Memory B cell (primary cell): ENCODE measurements around the gene SLC2A14.
"Not testable (repeated sequence)": the region's sequence is repeated elsewhere in the genome, so short reads cannot be mapped to it uniquely, and the experiment has no call there.

Experiments used
- ATAC-seq: fragments of 150-1000 bp; cut with Tn5 transposase; 2 replicates; pipeline ENCODE4 v1.10.0; 2021; ENCODE audit warnings: low read depth, mild to moderate bottlenecking, moderate library complexity
- DNase-seq, 2 donors: peaks; one replicate each; pipeline ENCODE4 v3.0.0; 2022; ENCODE audit warnings: low spot score in 2 of 2
- H3K27ac Mint-ChIP-seq: one replicate; pipeline ENCODE4 v1.8.0; 2022; ENCODE audit warnings: mild to moderate bottlenecking, moderate library complexity, mixed read lengths
- H3K27me3 Mint-ChIP-seq: one replicate; pipeline ENCODE4 v1.8.0; 2022; ENCODE audit warnings: mixed read lengths
- H3K36me3 Mint-ChIP-seq: one replicate; pipeline ENCODE4 v1.8.0; 2022; ENCODE audit warnings: mild to moderate bottlenecking, mixed read lengths
- H3K4me1 Mint-ChIP-seq: one replicate; pipeline ENCODE4 v1.8.0; 2022; ENCODE audit warnings: mixed read lengths
- H3K4me3 Mint-ChIP-seq: one replicate; pipeline ENCODE4 v1.8.0; 2022; ENCODE audit warnings: mild to moderate bottlenecking, moderate library complexity, mixed read lengths
- H3K9me3 Mint-ChIP-seq: one replicate; pipeline ENCODE4 v1.8.0; 2022; ENCODE audit warnings: mixed read lengths

SLC2A14 gene

DNA sequence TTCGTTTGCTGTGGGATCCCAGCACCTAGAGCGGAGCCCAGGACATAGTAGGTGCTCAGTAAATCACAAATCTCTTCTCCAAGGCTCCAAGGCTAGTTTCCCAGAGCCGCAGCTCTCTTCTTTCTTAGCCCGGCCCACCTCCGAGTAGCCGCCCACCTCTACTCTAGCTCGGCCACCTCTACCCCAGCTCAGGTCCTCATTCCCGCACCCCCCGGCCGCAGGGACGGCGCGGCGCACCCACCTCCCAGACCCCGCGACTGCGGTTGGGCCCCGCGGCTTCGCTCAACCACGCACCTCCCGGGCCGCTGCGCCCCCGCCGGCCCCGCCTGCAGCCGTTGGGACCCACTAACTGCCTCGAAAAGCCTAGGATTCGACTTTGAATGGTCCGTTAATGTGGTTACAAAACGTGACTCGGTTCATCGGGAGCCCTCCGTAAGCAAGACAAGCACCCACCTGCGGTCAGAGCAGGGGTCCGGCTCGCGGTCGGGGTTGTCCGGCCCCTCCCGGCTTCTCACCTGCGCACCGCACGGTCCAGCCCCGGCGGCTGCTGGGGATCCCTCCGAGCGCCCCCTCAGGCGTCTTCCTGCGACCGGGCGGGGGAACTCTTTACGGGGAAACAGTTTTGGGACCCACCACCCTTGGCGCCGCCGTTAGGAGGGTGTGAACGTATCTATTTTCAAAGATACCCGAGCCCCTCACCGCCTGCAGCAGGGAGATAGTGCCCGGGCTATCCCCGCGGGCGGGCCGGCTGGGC, at the start of gene SLC2A14:
Gene SLC2A14, minus strand, starts transcription at position 350 of the 754 bp plus-strand sequence. CDS start 3,035 bp downstream, outside the sequence.
- Mint-ChIP-seq H3K9me3 (no peaks in the 10 kb centered on the region), H3K4me3 (no peak within 1 kb of the TSS), H3K27ac (no peak within 1 kb of the TSS), H3K27me3 (peaks cover 15% of the 10 kb centered on the region), H3K36me3 (no peaks in the 10 kb centered on the region), H3K4me1 (no peaks in the 10 kb centered on the region)
- ATAC-seq: no peak
- no peak for DNase-seq

GRCh38 chr12:7921181-7921580, 48.5 kb upstream of the SLC2A14 start:
- H3K4me1 Mint-ChIP-seq, H3K9me3 Mint-ChIP-seq, DNase-seq, H3K4me3 Mint-ChIP-seq, H3K27me3 Mint-ChIP-seq, ATAC-seq: not testable (repeated sequence)
- peaks cover 39% of the 10 kb centered on the region for H3K36me3 Mint-ChIP-seq
- H3K27ac Mint-ChIP-seq: peak overlapping the region; percentile 74

- not testable (repeated sequence) for H3K4me1 Mint-ChIP-seq, H3K9me3 Mint-ChIP-seq, ATAC-seq, H3K27me3 Mint-ChIP-seq, H3K27ac Mint-ChIP-seq, DNase-seq, H3K4me3 Mint-ChIP-seq
- peaks cover 28% of the 10 kb centered on the region for H3K36me3 Mint-ChIP-seq
Observed at GRCh38 chr12:7918268-7918590, 45.5 kb upstream of the SLC2A14 start.

- ATAC-seq (no peak), DNase-seq (no peak)
- Mint-ChIP-seq H3K27ac (no peak overlapping the region), H3K4me3 (no peak overlapping the region), H3K27me3 (no peaks in the 10 kb centered on the region), H3K36me3 (peaks cover 25% of the 10 kb centered on the region), H3K4me1 (peaks cover 3% of the 10 kb centered on the region), H3K9me3 (no peaks in the 10 kb centered on the region)
Observed at GRCh38 chr12:7917392-7918267, 44.9 kb upstream of the SLC2A14 start.

DNA sequence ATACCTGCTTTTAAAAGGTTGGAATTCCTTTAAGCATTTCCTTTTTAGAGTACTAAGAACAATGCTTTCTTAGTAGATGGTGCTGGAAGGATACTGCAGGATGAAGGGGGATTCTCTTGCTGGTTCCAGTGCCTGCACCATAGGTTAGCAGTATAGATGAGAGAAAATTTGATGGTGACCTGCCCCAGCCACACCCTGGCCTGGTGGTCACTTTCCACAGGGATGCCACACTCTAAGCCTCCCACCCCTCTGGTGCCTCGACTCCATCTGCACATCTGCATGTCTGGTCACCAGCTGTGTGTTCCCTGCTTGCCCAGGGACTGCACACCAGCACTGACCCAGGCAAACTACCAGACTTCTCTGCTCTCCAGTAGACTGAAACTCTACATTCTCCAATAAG, 44.2 kb upstream of the SLC2A14 start:
- H3K27ac Mint-ChIP-seq: no peak overlapping the region
- no peaks in the 10 kb centered on the region for H3K9me3 Mint-ChIP-seq
- DNase-seq: no peak

DNA sequence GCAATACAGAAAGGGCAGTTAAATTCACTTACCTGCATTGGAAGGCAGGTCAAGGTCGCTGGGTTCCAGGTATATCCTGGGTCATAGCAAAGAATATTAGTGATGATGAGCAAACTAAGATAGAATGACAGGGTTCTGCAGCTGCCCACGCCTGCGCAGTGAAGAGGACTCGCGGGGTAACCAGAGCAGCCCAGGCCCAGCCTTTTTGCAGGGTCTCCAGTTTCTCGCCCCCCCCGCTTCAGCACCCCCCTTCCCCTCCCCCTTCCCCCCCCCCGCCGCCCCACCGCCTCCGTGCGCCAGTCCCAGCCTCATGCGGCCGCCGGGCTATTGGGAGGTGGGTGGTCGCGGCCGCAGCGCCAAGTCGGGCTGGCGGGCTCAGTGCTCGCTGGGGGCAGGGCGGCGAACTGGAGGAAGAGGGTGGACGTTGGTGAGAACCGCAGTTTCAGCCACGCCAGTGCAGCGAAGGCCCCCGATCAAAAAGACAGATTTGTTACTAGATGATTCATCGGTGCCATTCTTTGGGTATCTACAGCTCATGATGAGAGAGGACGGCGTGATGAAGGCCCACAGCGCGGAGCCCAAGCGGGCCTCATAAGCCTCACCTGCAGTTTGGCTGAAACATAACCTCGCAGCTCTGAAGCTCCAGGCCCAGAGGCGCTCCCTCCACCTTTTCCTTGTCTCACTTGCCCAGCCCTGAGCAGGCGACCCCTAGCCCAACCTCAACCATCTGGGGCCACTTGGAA, 43.1 kb upstream of the SLC2A14 start:
- Mint-ChIP-seq H3K4me3 (no peak overlapping the region), H3K4me1 (peaks cover 3% of the 10 kb centered on the region), H3K27me3 (no peaks in the 10 kb centered on the region), H3K27ac (no peak overlapping the region), H3K9me3 (no peaks in the 10 kb centered on the region), H3K36me3 (peaks cover 16% of the 10 kb centered on the region)
- no peak for ATAC-seq
- DNase-seq: no peak

More for the DNA sequence above, 44.2 kb upstream of the SLC2A14 start:
- Mint-ChIP-seq H3K4me3 (no peak overlapping the region), H3K27me3 (no peaks in the 10 kb centered on the region), H3K4me1 (peaks cover 3% of the 10 kb centered on the region), H3K36me3 (peaks cover 22% of the 10 kb centered on the region)
- ATAC-seq: no peak

- not testable (repeated sequence) for H3K4me1 Mint-ChIP-seq, H3K27me3 Mint-ChIP-seq, H3K4me3 Mint-ChIP-seq, H3K27ac Mint-ChIP-seq, H3K36me3 Mint-ChIP-seq, H3K9me3 Mint-ChIP-seq, ATAC-seq, DNase-seq
Observed at GRCh38 chr12:7910106-7910505, 37.4 kb upstream of the SLC2A14 start.

DNA sequence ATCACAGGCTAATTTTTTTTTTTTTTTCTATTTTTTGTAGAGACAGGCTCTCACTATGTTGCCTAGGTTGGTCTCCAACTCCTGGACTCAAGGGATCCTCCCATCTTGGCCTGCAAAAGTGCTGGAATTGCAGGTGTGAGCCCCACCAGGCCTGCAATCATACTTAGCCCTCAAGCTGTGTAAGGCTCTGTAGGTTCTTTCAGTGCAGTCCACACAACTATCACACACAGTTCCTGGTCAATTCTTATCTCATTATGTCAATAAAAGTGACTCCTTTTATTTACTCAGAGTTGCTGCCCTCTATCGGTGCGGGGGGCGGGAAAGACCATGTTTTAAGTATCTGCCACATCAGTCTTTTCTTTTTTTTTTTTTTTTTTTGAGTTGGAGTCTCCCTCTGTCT, 34.3 kb upstream of the SLC2A14 start:
- DNase-seq: no peak
- Mint-ChIP-seq H3K36me3 (no peaks in the 10 kb centered on the region), H3K9me3 (no peaks in the 10 kb centered on the region), H3K4me3 (no peak overlapping the region), H3K4me1 (no peaks in the 10 kb centered on the region), H3K27me3 (peaks cover 1% of the 10 kb centered on the region), H3K27ac (no peak overlapping the region)
- no peak for ATAC-seq

GRCh38 chr12:7906303-7906702, 33.6 kb upstream of the SLC2A14 start:
- H3K4me1 Mint-ChIP-seq, H3K4me3 Mint-ChIP-seq, H3K27me3 Mint-ChIP-seq, H3K27ac Mint-ChIP-seq, H3K9me3 Mint-ChIP-seq, H3K36me3 Mint-ChIP-seq, DNase-seq, ATAC-seq: not testable (repeated sequence)

DNA sequence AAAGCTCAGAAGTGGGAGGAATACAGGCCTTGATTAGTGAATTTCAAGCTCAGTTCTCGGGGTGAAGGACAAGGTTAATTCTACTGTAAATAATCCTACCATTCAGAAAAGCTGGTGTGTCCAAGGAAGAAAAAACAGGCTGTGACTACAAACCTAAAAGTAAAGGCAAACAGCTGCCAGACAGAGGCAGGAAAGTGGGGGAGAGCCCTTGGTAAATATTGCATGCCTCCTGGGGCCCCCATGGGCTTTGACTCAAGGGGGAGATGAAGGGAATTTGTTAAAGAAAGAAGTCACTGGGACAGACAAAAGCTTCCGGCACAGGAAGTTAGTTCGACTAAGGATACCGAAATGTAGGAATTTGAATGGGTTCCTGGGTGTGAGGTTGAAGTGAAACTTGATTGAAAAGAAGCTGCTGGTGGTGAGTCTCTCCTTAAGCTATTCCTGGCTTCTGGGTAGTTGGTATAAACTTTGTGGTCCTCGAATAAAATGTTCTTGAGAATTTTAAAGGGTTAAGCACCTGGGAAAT, 32.9 kb upstream of the SLC2A14 start:
- not testable (repeated sequence) for H3K9me3 Mint-ChIP-seq, H3K27ac Mint-ChIP-seq, H3K4me3 Mint-ChIP-seq, DNase-seq, H3K27me3 Mint-ChIP-seq, ATAC-seq, H3K36me3 Mint-ChIP-seq, H3K4me1 Mint-ChIP-seq

GRCh38 chr12:7905071-7905470, 32.4 kb upstream of the SLC2A14 start:
- H3K4me1 Mint-ChIP-seq: no peaks in the 10 kb centered on the region
- H3K27ac Mint-ChIP-seq: no peak overlapping the region
- H3K9me3 Mint-ChIP-seq: no peaks in the 10 kb centered on the region
- ATAC-seq (no peak), DNase-seq (no peak)
- peaks cover 3% of the 10 kb centered on the region for H3K27me3 Mint-ChIP-seq
- H3K36me3 Mint-ChIP-seq: no peaks in the 10 kb centered on the region
- H3K4me3 Mint-ChIP-seq: no peak overlapping the region

- H3K27ac Mint-ChIP-seq, H3K27me3 Mint-ChIP-seq, ATAC-seq, H3K4me1 Mint-ChIP-seq, DNase-seq, H3K9me3 Mint-ChIP-seq, H3K4me3 Mint-ChIP-seq, H3K36me3 Mint-ChIP-seq: not testable (repeated sequence)
Observed at GRCh38 chr12:7902416-7902815, 29.7 kb upstream of the SLC2A14 start.

GRCh38 chr12:7899755-7900154, 27.0 kb upstream of the SLC2A14 start:
- no peak for ATAC-seq
- Mint-ChIP-seq H3K36me3 (no peaks in the 10 kb centered on the region), H3K27me3 (peaks cover 2% of the 10 kb centered on the region), H3K27ac (no peak overlapping the region), H3K4me1 (no peaks in the 10 kb centered on the region), H3K9me3 (no peaks in the 10 kb centered on the region), H3K4me3 (no peak overlapping the region)
- no peak for DNase-seq

DNA sequence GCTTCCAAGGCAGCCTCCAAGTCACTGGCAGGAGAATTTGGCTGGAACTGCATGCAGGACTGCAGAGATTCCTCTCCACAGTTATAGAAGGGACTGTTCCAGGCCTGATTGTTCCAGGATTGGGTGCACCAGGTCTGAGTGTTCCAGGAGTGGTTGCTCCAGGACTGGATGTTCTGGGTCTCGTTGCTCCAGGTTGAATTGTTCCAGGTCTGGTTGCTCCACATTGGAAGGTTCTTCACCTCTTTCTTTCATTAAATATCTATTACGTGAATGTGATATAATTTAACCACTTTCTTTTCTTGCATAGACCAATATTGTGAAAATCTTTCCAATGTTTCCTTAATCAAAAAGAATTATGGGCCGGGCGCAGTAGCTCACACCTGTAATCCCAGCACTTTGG, 24.0 kb upstream of the SLC2A14 start:
- ATAC-seq, H3K36me3 Mint-ChIP-seq, DNase-seq, H3K27ac Mint-ChIP-seq, H3K4me3 Mint-ChIP-seq, H3K4me1 Mint-ChIP-seq, H3K9me3 Mint-ChIP-seq: not testable (repeated sequence)
- H3K27me3 Mint-ChIP-seq: peaks cover 10% of the 10 kb centered on the region
